A673 (cell line): Measurements from ENCODE around the gene EGR1.

Experiments used
- CTCF ChIP-seq: fragments of 300-800, 200-600 bp; sonication (generic); conservative IDR thresholded peaks from 2 replicates; pipeline ENCODE4 v1.5.1; 2017; ENCODE audit warnings: low read depth, mild to moderate bottlenecking, antibody characterized with exemption, low read length, moderate library complexity, mixed read lengths
- EZH2 ChIP-seq: fragments of 200-600 bp; sonication (generic); IDR thresholded peaks from 2 replicates; pipeline ENCODE4 v1.6.1; 2017; ENCODE audit warnings: borderline replicate concordance, low read depth, mild to moderate bottlenecking, mixed read lengths, antibody characterized with exemption, low read length; ENCODE audit not compliant: poor library complexity, severe bottlenecking

- TF ChIP-seq EZH2 (no peak), CTCF (no peak)
Measured at GRCh38 chr5:138502121-138502520, 36.8 kb downstream of the EGR1 start.
